Peyer's patch (tissue), 4 donors: ENCODE measurements around the gene AIG1.

Source experiments
- POLR2A ChIP-seq, 2 donors: fragments of 450-650 bp; IDR thresholded peaks; one replicate each; pipeline ENCODE4 v1.5.1; 2017; ENCODE audit warnings: antibody characterized with exemption in 2 of 2, mild to moderate bottlenecking in 2 of 2, moderate library complexity in 2 of 2
- TF ChIP-seq, protein P1 (sequence below), 6 experiments: fragments of 450-650 bp in 4 of 6; fragments of 200-600 bp in 2 of 6; sonication (generic) in 1 of 6; IDR thresholded peaks; one replicate each; pipeline ENCODE4 v1.5.1; 2017 to 2019; ENCODE audit warnings: antibody characterized with exemption in 6 of 6, mild to moderate bottlenecking in 3 of 6, moderate library complexity in 1 of 6

DNA sequence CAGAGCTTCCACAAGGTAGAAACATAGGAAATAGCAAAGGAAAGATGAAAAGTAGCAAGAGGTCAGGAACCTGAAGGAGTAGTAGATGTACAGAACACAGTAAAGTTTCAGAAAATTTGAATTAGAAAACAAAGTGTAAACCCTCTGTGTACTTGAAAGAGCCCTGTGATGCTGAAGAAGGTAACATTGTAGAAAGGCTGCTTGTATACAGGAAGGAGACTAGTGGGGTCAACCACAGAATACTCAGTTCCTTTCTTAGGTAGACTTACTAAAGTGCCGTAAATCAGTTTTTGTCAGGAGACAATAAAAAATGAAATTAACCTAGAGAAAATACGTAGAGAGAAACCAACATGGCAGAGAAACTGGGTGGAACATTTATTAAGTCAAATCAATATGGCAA is 149.7 kb downstream of the AIG1 start:
- TF ChIP-seq, protein P1, sequence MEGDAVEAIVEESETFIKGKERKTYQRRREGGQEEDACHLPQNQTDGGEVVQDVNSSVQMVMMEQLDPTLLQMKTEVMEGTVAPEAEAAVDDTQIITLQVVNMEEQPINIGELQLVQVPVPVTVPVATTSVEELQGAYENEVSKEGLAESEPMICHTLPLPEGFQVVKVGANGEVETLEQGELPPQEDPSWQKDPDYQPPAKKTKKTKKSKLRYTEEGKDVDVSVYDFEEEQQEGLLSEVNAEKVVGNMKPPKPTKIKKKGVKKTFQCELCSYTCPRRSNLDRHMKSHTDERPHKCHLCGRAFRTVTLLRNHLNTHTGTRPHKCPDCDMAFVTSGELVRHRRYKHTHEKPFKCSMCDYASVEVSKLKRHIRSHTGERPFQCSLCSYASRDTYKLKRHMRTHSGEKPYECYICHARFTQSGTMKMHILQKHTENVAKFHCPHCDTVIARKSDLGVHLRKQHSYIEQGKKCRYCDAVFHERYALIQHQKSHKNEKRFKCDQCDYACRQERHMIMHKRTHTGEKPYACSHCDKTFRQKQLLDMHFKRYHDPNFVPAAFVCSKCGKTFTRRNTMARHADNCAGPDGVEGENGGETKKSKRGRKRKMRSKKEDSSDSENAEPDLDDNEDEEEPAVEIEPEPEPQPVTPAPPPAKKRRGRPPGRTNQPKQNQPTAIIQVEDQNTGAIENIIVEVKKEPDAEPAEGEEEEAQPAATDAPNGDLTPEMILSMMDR (IDR thresholded peaks at IDR 0.05) = no peak
- TF ChIP-seq POLR2A (IDR thresholded peaks at IDR 0.05) = no peak
